GM10266 (cell line): ENCODE data around the gene AP3S2.
"Not testable (repeated sequence)": the region's sequence is repeated elsewhere in the genome, so short reads cannot be mapped to it uniquely, and the experiment has no call there.

Experiments
- DNase-seq: peaks from one replicate; pipeline ENCODE4 v3.0.0; 2012; ENCODE audit errors: extremely low spot score
- TF ChIP-seq, protein P1 (sequence below): IDR thresholded peaks from 2 replicates; pipeline ENCODE4 v1.5.1; 2012; ENCODE audit warnings: mild to moderate bottlenecking, low read depth; ENCODE audit not compliant: control insufficient read depth, insufficient read depth; ENCODE audit errors: missing control alignments

AP3S2 gene

DNA sequence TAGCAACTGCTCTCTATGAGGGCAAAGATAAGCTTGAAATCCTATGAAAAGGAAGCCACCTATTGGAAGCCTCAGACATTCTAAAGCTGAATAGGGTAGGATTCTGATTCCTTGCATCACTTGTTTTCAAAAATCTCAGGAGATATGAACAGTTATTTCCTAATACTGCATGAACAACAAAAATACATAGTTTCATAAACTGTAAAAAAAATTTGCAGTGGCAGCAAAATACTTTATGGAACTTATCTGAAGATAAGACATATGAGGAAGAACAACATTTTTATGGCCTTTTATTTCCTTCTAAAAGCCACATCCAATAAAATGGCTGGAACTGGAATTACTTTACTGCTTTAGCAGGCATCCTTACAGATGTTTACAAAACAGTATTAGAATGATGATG lies 29.9 kb downstream of the AP3S2 start:
- DNase-seq, result no peak
- TF ChIP-seq, protein P1, sequence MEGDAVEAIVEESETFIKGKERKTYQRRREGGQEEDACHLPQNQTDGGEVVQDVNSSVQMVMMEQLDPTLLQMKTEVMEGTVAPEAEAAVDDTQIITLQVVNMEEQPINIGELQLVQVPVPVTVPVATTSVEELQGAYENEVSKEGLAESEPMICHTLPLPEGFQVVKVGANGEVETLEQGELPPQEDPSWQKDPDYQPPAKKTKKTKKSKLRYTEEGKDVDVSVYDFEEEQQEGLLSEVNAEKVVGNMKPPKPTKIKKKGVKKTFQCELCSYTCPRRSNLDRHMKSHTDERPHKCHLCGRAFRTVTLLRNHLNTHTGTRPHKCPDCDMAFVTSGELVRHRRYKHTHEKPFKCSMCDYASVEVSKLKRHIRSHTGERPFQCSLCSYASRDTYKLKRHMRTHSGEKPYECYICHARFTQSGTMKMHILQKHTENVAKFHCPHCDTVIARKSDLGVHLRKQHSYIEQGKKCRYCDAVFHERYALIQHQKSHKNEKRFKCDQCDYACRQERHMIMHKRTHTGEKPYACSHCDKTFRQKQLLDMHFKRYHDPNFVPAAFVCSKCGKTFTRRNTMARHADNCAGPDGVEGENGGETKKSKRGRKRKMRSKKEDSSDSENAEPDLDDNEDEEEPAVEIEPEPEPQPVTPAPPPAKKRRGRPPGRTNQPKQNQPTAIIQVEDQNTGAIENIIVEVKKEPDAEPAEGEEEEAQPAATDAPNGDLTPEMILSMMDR, result no peak

GRCh38 chr15:89860891-89861290 lies 32.9 kb downstream of the AP3S2 start:
- TF ChIP-seq, protein P1, result no peak

DNA sequence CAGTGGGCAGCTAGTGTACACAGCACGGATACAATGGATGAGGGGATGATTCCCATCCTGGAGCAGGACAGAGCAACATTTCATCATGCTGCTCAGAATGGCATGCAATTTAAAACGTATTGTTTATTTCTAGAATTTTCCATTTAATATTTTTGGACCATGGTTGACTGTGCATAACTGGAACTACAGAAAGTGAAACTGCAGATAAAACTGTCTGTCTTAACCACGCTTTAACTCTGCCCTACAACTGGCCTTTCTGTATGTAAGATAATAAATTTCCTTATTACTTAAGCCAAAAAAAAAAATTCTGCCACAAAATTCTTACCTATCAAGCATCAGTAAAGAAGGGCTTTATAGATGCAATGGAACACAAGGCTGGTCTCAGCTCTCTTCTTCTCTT lies 33.4 kb downstream of the AP3S2 start:
- TF ChIP-seq, protein P1, result no peak
- DNase-seq, result no peak

More at GRCh38 chr15:89860891-89861290, 32.9 kb downstream of the AP3S2 start:
- no peak for DNase-seq

- DNase-seq, result no peak
- TF ChIP-seq, protein P1, result no peak
Measured at GRCh38 chr15:89858661-89859458, 34.9 kb downstream of the AP3S2 start.

DNA sequence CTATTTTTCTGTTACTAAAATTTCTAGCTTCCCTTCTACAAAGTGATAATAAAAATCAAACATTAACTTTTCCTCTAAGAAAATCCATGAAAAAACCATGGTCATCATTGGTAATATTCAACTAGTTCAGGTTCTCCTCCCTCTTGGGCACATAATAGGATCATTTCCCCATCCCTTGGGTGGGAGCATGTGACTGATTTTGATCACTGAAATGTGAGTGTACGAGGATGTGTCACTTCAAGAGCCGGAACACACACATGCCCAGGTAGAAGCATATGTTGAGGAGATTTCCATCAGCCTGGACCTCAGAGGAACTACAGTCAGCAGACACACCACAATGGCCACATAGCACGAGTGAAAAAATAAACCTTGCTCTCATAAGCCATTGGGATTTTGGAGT lies 36.1 kb downstream of the AP3S2 start:
- TF ChIP-seq, protein P1, result no peak
- no peak for DNase-seq

- DNase-seq, result no peak
- TF ChIP-seq, protein P1, result no peak
Measured at GRCh38 chr15:89855948-89856347, 37.8 kb downstream of the AP3S2 start.

DNA sequence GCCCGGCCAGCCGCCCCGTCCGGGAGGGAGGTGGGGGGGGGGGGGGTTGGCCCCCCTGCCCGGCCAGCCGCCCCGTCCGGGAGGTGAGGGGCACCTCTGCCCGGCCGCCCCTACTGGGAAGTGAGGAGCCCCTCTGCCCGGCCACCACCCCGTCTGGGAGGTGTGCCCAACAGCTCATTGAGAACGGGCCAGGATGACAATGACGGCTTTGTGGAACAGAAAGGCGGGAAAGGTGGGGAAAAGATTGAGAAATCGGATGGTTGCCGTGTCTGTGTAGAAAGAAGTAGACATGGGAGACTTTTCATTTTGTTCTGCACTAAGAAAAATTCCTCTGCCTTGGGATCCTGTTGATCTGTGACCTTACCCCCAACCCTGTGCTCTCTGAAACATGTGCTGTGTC lies 38.9 kb downstream of the AP3S2 start:
- DNase-seq, result not testable (repeated sequence)
